Vagina (tissue), 2 donors: ENCODE measurements around the gene SMG1.
"Not testable (repeated sequence)": the region's sequence is repeated elsewhere in the genome, so short reads cannot be mapped to it uniquely, and the experiment has no call there.

ENCODE experiments used
- POLR2A ChIP-seq, 2 donors: fragments of 450-650 bp; IDR thresholded peaks; one replicate each; pipeline ENCODE4 v1.6.1; 2017; ENCODE audit warnings: antibody characterized with exemption in 2 of 2, mild to moderate bottlenecking in 2 of 2, moderate library complexity in 2 of 2
- TF ChIP-seq, protein P1 (sequence below), 3 experiments: fragments of 450-650 bp in 2 of 3; fragments of 200-600 bp in 1 of 3; sonication (generic) in 1 of 3; IDR thresholded peaks; one replicate each; pipeline ENCODE4 v1.5.1; 2017 to 2019; ENCODE audit warnings: antibody characterized with exemption in 3 of 3, mild to moderate bottlenecking in 2 of 3, moderate library complexity in 2 of 3

- TF ChIP-seq, protein P1, sequence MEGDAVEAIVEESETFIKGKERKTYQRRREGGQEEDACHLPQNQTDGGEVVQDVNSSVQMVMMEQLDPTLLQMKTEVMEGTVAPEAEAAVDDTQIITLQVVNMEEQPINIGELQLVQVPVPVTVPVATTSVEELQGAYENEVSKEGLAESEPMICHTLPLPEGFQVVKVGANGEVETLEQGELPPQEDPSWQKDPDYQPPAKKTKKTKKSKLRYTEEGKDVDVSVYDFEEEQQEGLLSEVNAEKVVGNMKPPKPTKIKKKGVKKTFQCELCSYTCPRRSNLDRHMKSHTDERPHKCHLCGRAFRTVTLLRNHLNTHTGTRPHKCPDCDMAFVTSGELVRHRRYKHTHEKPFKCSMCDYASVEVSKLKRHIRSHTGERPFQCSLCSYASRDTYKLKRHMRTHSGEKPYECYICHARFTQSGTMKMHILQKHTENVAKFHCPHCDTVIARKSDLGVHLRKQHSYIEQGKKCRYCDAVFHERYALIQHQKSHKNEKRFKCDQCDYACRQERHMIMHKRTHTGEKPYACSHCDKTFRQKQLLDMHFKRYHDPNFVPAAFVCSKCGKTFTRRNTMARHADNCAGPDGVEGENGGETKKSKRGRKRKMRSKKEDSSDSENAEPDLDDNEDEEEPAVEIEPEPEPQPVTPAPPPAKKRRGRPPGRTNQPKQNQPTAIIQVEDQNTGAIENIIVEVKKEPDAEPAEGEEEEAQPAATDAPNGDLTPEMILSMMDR (IDR thresholded peaks at IDR 0.05) = not testable (repeated sequence)
- TF ChIP-seq POLR2A (IDR thresholded peaks at IDR 0.05) = not testable (repeated sequence)
Measured at GRCh38 chr16:18762713-18763112, 163.5 kb downstream of the SMG1 start.
